ENCODE results near the gene EGLN1.

Gene EGLN1

DNA sequence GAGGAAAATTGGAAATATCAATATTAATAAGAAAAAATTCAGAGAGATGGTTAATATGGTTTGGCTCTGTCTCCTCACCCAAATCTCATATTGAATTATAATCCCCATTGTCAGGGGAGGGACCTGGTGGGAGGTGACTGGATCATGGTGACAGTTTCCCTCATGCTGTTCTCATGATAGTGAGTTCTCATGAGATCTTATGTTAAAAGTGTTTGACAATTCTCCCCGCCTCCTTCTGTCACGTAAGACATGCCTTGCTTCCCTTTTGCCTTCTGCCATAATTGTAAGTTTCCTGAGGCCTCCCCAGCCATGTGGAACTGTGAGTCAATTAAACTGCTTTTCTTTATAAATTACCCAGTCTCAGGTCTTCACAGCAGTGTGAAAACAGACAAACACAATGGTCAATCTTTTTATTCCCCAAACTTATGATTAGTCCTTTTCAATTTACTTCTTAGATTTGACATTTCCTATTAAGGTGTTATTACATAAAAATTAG lies 11.0 kb downstream of the EGLN1 start:
- Histone ChIP-seq H3K79me1 (ENCODE audit: low read length) (no peaks in the 10 kb centered on the region), H3K9me3 (ENCODE audit: insufficient read depth, low read depth, low read length) (no peaks in the 10 kb centered on the region), H3K4me1 (ENCODE audit: control insufficient read depth in 1 of 2, insufficient read depth in 2 of 2, low read length in 2 of 2) (peaks cover 3 to 5% of the 10 kb centered on the region in 2 experiments), H2BK5ac (ENCODE audit: low read depth, low read length, poor library complexity) (no peak overlapping the region), H3K36me3 (ENCODE audit: control insufficient read depth in 1 of 2, insufficient read depth in 2 of 2, low read length in 2 of 2) (no peaks in the 10 kb centered on the region), H3K14ac (ENCODE audit: low read length) (no peak overlapping the region), H2BK12ac (ENCODE audit: low read length) (no peak overlapping the region), H4K8ac (ENCODE audit: low read depth, low read length) (no peak overlapping the region), H4K12ac (ENCODE audit: low read depth, low read length) (no peak overlapping the region), H4K91ac (ENCODE audit: low read depth, low read length) (no peak overlapping the region), H3K27me3 (ENCODE audit: insufficient read depth, low read length) (no peaks in the 10 kb centered on the region), H3K79me2 (ENCODE audit: control insufficient read depth, insufficient read depth, low read length, poor library complexity) (no peaks in the 10 kb centered on the region), H2AK5ac (ENCODE audit: low read length) (no peak overlapping the region), H3K18ac (ENCODE audit: low read length) (no peak overlapping the region), H3K4ac (ENCODE audit: low read depth, low read length) (no peak overlapping the region), H3K27ac (ENCODE audit: low read depth, low read length) (no peak overlapping the region), H2AFZ (ENCODE audit: insufficient read depth, low read length, poor library complexity) (no peak overlapping the region), H3K23ac (ENCODE audit: low read length) (no peak overlapping the region), H3K9ac (ENCODE audit: low read length) (no peak overlapping the region), H3K4me2 (ENCODE audit: low read length) (no peak overlapping the region), H3K4me3 (ENCODE audit: low read depth, low read length) (no peak overlapping the region), H2BK120ac (ENCODE audit: insufficient read depth, low read length, poor library complexity) (no peak overlapping the region)
- no CpG with 5 or more reads among the region's 2 CpGs for WGBS (ENCODE audit: extremely low coverage, insufficient coverage, insufficient read length)
- DNase-seq = no peak

DNA sequence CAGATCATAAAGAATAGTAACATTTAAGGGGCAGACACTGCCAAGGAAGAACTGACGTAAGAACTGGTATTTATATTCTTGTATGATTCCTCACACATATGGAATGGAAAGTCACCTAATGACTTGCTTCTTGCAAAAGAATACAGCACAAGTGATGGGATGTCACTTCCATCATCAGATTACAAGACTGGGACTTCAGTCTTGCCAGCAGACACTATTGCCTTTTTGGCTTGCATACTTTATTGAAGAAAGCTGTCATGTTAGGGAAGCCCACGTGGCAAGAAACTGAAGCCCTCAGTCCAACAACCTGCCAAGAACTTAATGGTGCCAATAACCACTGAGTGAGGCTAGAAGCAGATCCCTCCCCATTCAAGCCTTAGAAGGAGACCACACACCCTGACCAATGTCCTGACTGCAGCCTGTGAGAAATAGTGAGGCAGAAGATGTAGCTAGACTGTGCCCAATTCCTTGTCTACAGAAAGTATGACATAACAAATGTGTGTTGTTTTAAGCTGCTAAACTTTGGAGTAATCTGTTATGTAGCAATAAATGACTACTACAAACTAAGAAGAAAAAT lies 12.0 kb downstream of the EGLN1 start:
- Histone ChIP-seq H3K79me1 (ENCODE audit: low read length) (no peaks in the 10 kb centered on the region), H2BK5ac (ENCODE audit: low read depth, low read length, poor library complexity) (no peak overlapping the region), H2BK12ac (ENCODE audit: low read length) (no peak overlapping the region), H3K9ac (ENCODE audit: low read length) (no peak overlapping the region), H3K36me3 (ENCODE audit: control insufficient read depth in 1 of 2, insufficient read depth in 2 of 2, low read length in 2 of 2) (no peaks in the 10 kb centered on the region), H3K23ac (ENCODE audit: low read length) (no peak overlapping the region), H3K27ac (ENCODE audit: low read depth, low read length) (no peak overlapping the region), H3K4ac (ENCODE audit: low read depth, low read length) (no peak overlapping the region), H4K12ac (ENCODE audit: low read depth, low read length) (no peak overlapping the region), H2AFZ (ENCODE audit: insufficient read depth, low read length, poor library complexity) (no peak overlapping the region), H2AK5ac (ENCODE audit: low read length) (no peak overlapping the region), H3K18ac (ENCODE audit: low read length) (no peak overlapping the region), H4K91ac (ENCODE audit: low read depth, low read length) (no peak overlapping the region), H3K79me2 (ENCODE audit: control insufficient read depth, insufficient read depth, low read length, poor library complexity) (no peaks in the 10 kb centered on the region), H3K27me3 (ENCODE audit: insufficient read depth, low read length) (no peaks in the 10 kb centered on the region), H3K4me2 (ENCODE audit: low read length) (no peak overlapping the region), H3K4me3 (ENCODE audit: low read depth, low read length) (no peak overlapping the region), H3K14ac (ENCODE audit: low read length) (no peak overlapping the region), H2BK120ac (ENCODE audit: insufficient read depth, low read length, poor library complexity) (no peak overlapping the region), H4K8ac (ENCODE audit: low read depth, low read length) (no peak overlapping the region), H3K9me3 (ENCODE audit: insufficient read depth, low read depth, low read length) (no peaks in the 10 kb centered on the region), H3K4me1 (ENCODE audit: control insufficient read depth in 1 of 2, insufficient read depth in 2 of 2, low read length in 2 of 2) (peaks cover 3 to 5% of the 10 kb centered on the region in 2 experiments)
- DNase-seq = no peak
- no CpG with 5 or more reads among the region's 2 CpGs for WGBS (ENCODE audit: extremely low coverage, insufficient coverage, insufficient read length)

DNA sequence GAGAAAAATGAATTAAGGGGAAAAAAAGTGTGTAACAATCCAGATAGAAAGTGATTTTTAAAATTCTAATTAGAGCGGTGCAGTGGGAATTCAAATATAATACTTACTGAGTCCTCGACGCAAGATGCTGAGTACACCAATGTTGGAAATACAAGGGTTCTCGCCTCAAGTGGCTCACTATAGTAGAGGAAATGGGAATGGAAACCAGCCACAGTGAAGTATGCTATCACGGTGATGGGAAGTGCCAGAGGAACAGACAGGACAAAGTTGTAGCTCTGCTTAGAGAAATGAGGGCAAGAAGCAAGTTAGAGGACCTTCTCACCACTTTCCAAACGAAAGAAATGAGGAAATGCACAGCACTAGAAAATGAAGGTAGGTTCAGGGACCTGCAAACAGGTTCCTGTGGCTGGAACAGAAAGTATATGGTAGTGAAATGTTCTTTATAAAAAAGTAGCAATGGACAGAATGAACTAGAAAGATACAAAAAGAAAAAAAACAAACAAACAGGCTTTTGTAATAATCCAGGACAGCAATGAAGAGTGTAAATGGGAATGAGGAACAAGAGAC lies 13.5 kb downstream of the EGLN1 start:
- H2BK120ac ChIP-seq (ENCODE audit: insufficient read depth, low read length, poor library complexity) = no peak overlapping the region
- no peak overlapping the region for H4K12ac ChIP-seq (ENCODE audit: low read depth, low read length)
- H4K91ac ChIP-seq (ENCODE audit: low read depth, low read length) = no peak overlapping the region
- no peaks in the 10 kb centered on the region for H3K27me3 ChIP-seq (ENCODE audit: insufficient read depth, low read length)
- H2AK5ac ChIP-seq (ENCODE audit: low read length) = no peak overlapping the region
- no CpG with 5 or more reads among the region's 6 CpGs for WGBS (ENCODE audit: extremely low coverage, insufficient coverage, insufficient read length)
- H2AFZ ChIP-seq (ENCODE audit: insufficient read depth, low read length, poor library complexity) = no peak overlapping the region
- H3K4ac ChIP-seq (ENCODE audit: low read depth, low read length) = no peak overlapping the region
- H3K79me2 ChIP-seq (ENCODE audit: control insufficient read depth, insufficient read depth, low read length, poor library complexity) = no peaks in the 10 kb centered on the region
- H2BK12ac ChIP-seq (ENCODE audit: low read length) = no peak overlapping the region
- H3K4me1 ChIP-seq (ENCODE audit: control insufficient read depth in 1 of 2, insufficient read depth in 2 of 2, low read length in 2 of 2) = no peaks in the 10 kb centered on the region
- H3K36me3 ChIP-seq (ENCODE audit: control insufficient read depth in 1 of 2, insufficient read depth in 2 of 2, low read length in 2 of 2) = no peaks in the 10 kb centered on the region
- no peak overlapping the region for H3K14ac ChIP-seq (ENCODE audit: low read length)
- DNase-seq = no peak
- H3K18ac ChIP-seq (ENCODE audit: low read length) = no peak overlapping the region
- no peak overlapping the region for H3K23ac ChIP-seq (ENCODE audit: low read length)
- H3K9me3 ChIP-seq (ENCODE audit: insufficient read depth, low read depth, low read length) = no peaks in the 10 kb centered on the region
- no peak overlapping the region for H4K8ac ChIP-seq (ENCODE audit: low read depth, low read length)
- H3K27ac ChIP-seq (ENCODE audit: low read depth, low read length) = no peak overlapping the region
- H3K9ac ChIP-seq (ENCODE audit: low read length) = no peak overlapping the region
- H3K4me2 ChIP-seq (ENCODE audit: low read length) = no peak overlapping the region
- H3K79me1 ChIP-seq (ENCODE audit: low read length) = no peaks in the 10 kb centered on the region
- H3K4me3 ChIP-seq (ENCODE audit: low read depth, low read length) = no peak overlapping the region
- no peak overlapping the region for H2BK5ac ChIP-seq (ENCODE audit: low read depth, low read length, poor library complexity)

DNA sequence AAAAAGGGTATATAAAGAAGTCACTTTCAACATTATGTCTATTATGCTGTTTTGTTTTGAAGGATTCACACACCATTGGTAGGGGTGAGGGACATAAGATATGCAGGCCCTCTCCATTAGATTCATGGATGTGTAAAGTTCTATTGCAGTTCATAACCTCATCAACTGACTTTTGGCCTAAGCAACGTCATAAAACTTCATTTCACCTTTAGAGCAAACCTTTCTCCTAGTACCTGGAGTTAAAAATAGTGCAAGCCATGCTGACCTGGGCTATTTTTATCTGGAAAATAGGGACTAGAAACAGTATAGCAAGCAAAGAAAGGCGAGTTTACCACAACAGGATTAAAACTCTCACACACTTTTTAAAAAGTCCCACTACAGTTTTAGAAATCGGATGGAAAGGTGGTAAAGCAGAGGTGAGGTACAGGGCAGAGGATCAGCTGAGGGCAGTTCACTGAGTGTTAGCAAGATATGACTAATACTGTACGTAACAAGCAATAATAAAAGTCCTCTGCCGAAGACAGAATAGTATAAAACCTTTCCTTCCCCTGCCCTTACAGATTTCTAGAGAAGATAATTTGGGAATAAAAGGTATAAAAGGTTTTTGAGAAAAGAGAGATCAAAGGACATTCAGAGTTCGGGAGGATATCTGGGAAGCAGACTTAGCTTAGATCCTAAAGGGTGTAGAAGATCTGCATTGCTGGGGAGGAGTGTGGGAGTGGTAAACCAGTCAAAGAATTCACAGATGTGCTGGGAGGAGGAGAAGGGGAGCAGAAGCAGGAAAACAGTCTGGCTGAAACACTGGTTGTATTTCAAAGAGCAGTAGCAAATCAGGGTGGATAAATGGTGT lies 14.3 kb downstream of the EGLN1 start:
- no peak overlapping the region for H4K8ac ChIP-seq (ENCODE audit: low read depth, low read length)
- no peak overlapping the region for H2BK12ac ChIP-seq (ENCODE audit: low read length)
- H3K23ac ChIP-seq (ENCODE audit: low read length) = no peak overlapping the region
- DNase-seq = no peak
- no peak overlapping the region for H2BK120ac ChIP-seq (ENCODE audit: insufficient read depth, low read length, poor library complexity)
- H3K18ac ChIP-seq (ENCODE audit: low read length) = no peak overlapping the region
- no peak overlapping the region for H3K4ac ChIP-seq (ENCODE audit: low read depth, low read length)
- WGBS (ENCODE audit: extremely low coverage, insufficient coverage, insufficient read length) = no CpG with 5 or more reads among the region's 6 CpGs
- no peak overlapping the region for H3K4me2 ChIP-seq (ENCODE audit: low read length)
- H4K12ac ChIP-seq (ENCODE audit: low read depth, low read length) = no peak overlapping the region
- H3K4me3 ChIP-seq (ENCODE audit: low read depth, low read length) = no peak overlapping the region
- H3K79me1 ChIP-seq (ENCODE audit: low read length) = no peaks in the 10 kb centered on the region
- H3K4me1 ChIP-seq (ENCODE audit: control insufficient read depth in 1 of 2, insufficient read depth in 2 of 2, low read length in 2 of 2) = no peaks in the 10 kb centered on the region
- H2AFZ ChIP-seq (ENCODE audit: insufficient read depth, low read length, poor library complexity) = no peak overlapping the region
- no peaks in the 10 kb centered on the region for H3K9me3 ChIP-seq (ENCODE audit: insufficient read depth, low read depth, low read length)
- no peak overlapping the region for H3K9ac ChIP-seq (ENCODE audit: low read length)
- no peak overlapping the region for H4K91ac ChIP-seq (ENCODE audit: low read depth, low read length)
- no peak overlapping the region for H3K14ac ChIP-seq (ENCODE audit: low read length)
- no peaks in the 10 kb centered on the region for H3K27me3 ChIP-seq (ENCODE audit: insufficient read depth, low read length)
- no peaks in the 10 kb centered on the region for H3K79me2 ChIP-seq (ENCODE audit: control insufficient read depth, insufficient read depth, low read length, poor library complexity)
- no peak overlapping the region for H2AK5ac ChIP-seq (ENCODE audit: low read length)
- H3K27ac ChIP-seq (ENCODE audit: low read depth, low read length) = no peak overlapping the region
- no peak overlapping the region for H2BK5ac ChIP-seq (ENCODE audit: low read depth, low read length, poor library complexity)
- no peaks in the 10 kb centered on the region for H3K36me3 ChIP-seq (ENCODE audit: control insufficient read depth in 1 of 2, insufficient read depth in 2 of 2, low read length in 2 of 2)
